Uterus (tissue), 2 donors: Measurements from ENCODE around the gene NEDD4.
"Not testable (repeated sequence)": the region's sequence is repeated elsewhere in the genome, so short reads cannot be mapped to it uniquely, and the experiment has no call there.

ENCODE experiments used
- CTCF ChIP-seq, 4 experiments: fragments of 200-600 bp in 2 of 4; fragments of 450-650 bp in 2 of 4; sonication (generic) in 2 of 4; IDR thresholded peaks; one replicate each; pipeline ENCODE4 v1.5.1; 2016 to 2019; ENCODE audit warnings: antibody characterized with exemption in 4 of 4, mild to moderate bottlenecking in 2 of 4, moderate library complexity in 1 of 4
- POLR2A ChIP-seq, 2 donors: fragments of 450-650 bp; IDR thresholded peaks; one replicate each; pipeline ENCODE4 v1.6.1; 2016; ENCODE audit warnings: antibody characterized with exemption in 2 of 2, mild to moderate bottlenecking in 1 of 2, moderate library complexity in 1 of 2

DNA sequence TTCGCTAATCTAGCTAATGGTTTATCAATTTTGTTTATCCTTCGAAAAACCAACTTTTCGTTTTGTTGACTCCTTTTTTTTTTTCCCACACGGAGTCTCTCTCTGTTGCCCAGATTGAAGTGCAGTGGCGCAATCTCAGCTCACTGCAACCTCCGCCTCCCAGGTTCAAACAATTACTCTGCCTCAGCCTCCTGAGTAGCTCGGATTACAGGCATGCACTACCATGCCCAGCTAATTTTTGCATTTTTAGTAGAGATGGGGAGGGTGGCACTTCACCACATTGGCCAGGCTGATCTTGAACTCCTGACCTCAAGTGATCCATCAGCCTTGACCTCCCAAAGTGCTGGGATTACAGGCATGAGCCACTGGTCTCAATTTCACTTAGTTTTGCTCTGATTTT lies 29.7 kb upstream of the NEDD4 start:
- TF ChIP-seq POLR2A, CTCF (IDR thresholded peaks at IDR 0.05): not testable (repeated sequence)
